HepG2 (cell line): ENCODE measurements around the gene OXLD1. TPM values are rescaled to one million over a fixed set of nuclear protein-coding genes. Genes with fewer than 3 reads are reported as not detected.
A peak's percentile ranks its signal among the peaks of the same experiment; 100 is the strongest.

Experiments
- AKAP8 ChIP-seq: sonication (generic); formaldehyde crosslinking; IDR thresholded peaks from 2 replicates; pipeline ENCODE4 v1.5.1; 2020; ENCODE audit warnings: mild to moderate bottlenecking, missing genetic modification reagents
- FOXA1 ChIP-seq, 2 experiments: fragments of 450-650 bp in 1 of 2; sonication (generic) in 1 of 2; formaldehyde crosslinking in 1 of 2; IDR thresholded peaks; 2 replicates each; pipeline versions ENCODE4 v1.4.0 to v1.6.1; 2016 to 2020; ENCODE audit warnings: missing genetic modification reagents in 1 of 2
- NBN ChIP-seq: fragments of 450-650 bp; conservative IDR thresholded peaks from 2 replicates; pipeline ENCODE4 v1.6.1; 2017
- NFKBIZ ChIP-seq: IDR thresholded peaks from 2 replicates; pipeline ENCODE4 v1.6.1; 2018; ENCODE audit warnings: missing genetic modification reagents, missing compliant biosample characterization
- PAF1 ChIP-seq: IDR thresholded peaks from 2 replicates; pipeline ENCODE4 v1.6.1; 2016; ENCODE audit warnings: missing genetic modification reagents, missing compliant biosample characterization
- POLR2AphosphoS5 ChIP-seq: IDR thresholded peaks from 2 replicates; pipeline ENCODE4 v1.6.1; 2012; ENCODE audit warnings: low read depth, low read length
- REXO4 ChIP-seq: sonication (generic); formaldehyde crosslinking; IDR thresholded peaks from 2 replicates; pipeline ENCODE4 v1.8.0; 2022; ENCODE audit warnings: missing genetic modification reagents, mild to moderate bottlenecking, borderline replicate concordance
- SMC3 ChIP-seq: IDR thresholded peaks from 2 replicates; pipeline ENCODE4 v1.6.1; 2011; ENCODE audit warnings: low read length, improper control_type of control experiment
- TBX3 ChIP-seq: fragments of 450-650 bp; IDR thresholded peaks from 2 replicates; pipeline ENCODE4 v1.6.1; 2017; ENCODE audit warnings: antibody characterized with exemption, mild to moderate bottlenecking, inconsistent platforms, borderline replicate concordance
- XRCC5 ChIP-seq: fragments of 200-400 bp; formaldehyde crosslinking; optimal IDR thresholded peaks from 2 replicates; pipeline ENCODE3; 2017; ENCODE audit warnings: mild to moderate bottlenecking, low read length
- ZBTB42 ChIP-seq: sonication (generic); formaldehyde crosslinking; IDR thresholded peaks from 2 replicates; pipeline ENCODE4 v1.5.0; 2020; ENCODE audit warnings: mild to moderate bottlenecking, missing genetic modification reagents
- ZNF556 ChIP-seq: sonication (generic); formaldehyde crosslinking; IDR thresholded peaks from 2 replicates; pipeline ENCODE4 v1.4.0; 2020; ENCODE audit warnings: mild to moderate bottlenecking, missing genetic modification reagents, borderline replicate concordance
- ZNF775 ChIP-seq: sonication (generic); formaldehyde crosslinking; IDR thresholded peaks from 2 replicates; pipeline ENCODE4 v1.4.0; 2020; ENCODE audit warnings: missing genetic modification reagents, mild to moderate bottlenecking, moderate library complexity, borderline replicate concordance
- ZSCAN30 ChIP-seq: sonication (generic); formaldehyde crosslinking; IDR thresholded peaks from 2 replicates; pipeline ENCODE4 v1.5.0; 2020; ENCODE audit warnings: mild to moderate bottlenecking, missing genetic modification reagents
- polyA plus RNA-seq, 8 experiments: library from polyadenylated mRNA; depleted of rRNA in 3 of 8; stranded (reverse) in 7 of 8; unstranded in 1 of 8; fragments of >200 nt; fragmentation: Illumina TruSeq in 4 of 8; extraction: Trizol in 4 of 8; gene quantifications; 2 replicates each; pipeline versions ENCODE4 v1.2.1 to v1.2.3, GENCODE V29; 2011 to 2016; ENCODE audit warnings: low read depth in 4 of 8, missing spikeins in 1 of 8, mixed read lengths in 1 of 8; ENCODE audit not compliant: insufficient read depth in 1 of 8
- total RNA-seq, 5 experiments: library from RNA; depleted of rRNA; stranded (reverse); fragments of >200 nt; fragmentation: Illumina TruSeq; extraction: Trizol; gene quantifications; 2 replicates each; pipeline ENCODE4 v1.2.3, GENCODE V29; 2016; ENCODE audit warnings: low read depth in 1 of 5
- TF ChIP-seq, protein P1 (sequence below): sonication (generic); formaldehyde crosslinking; IDR thresholded peaks from 2 replicates; pipeline ENCODE4 v1.5.1; 2020; ENCODE audit warnings: mild to moderate bottlenecking, missing genetic modification reagents, moderate library complexity
- TF ChIP-seq, protein P2 (sequence below): sonication (generic); formaldehyde crosslinking; IDR thresholded peaks from 2 replicates; pipeline ENCODE4 v1.9.0; 2021; ENCODE audit warnings: missing genetic modification reagents, borderline replicate concordance
- TF ChIP-seq, protein P3 (sequence below): sonication (generic); formaldehyde crosslinking; IDR thresholded peaks from 2 replicates; pipeline ENCODE4 v1.5.1; 2020; ENCODE audit warnings: mild to moderate bottlenecking, moderate library complexity, missing genetic modification reagents
- TF ChIP-seq, protein P4 (sequence below): sonication (generic); formaldehyde crosslinking; IDR thresholded peaks from 2 replicates; pipeline ENCODE4 v1.5.0; 2020; ENCODE audit warnings: mild to moderate bottlenecking, missing genetic modification reagents

The OXLD1 gene
- total and polyA plus RNA-seq, 2 of the 13 experiments (the other 11 are each of a cell fraction or from before 2014, with no cell fraction given): 27.1 to 37.5 TPM

DNA sequence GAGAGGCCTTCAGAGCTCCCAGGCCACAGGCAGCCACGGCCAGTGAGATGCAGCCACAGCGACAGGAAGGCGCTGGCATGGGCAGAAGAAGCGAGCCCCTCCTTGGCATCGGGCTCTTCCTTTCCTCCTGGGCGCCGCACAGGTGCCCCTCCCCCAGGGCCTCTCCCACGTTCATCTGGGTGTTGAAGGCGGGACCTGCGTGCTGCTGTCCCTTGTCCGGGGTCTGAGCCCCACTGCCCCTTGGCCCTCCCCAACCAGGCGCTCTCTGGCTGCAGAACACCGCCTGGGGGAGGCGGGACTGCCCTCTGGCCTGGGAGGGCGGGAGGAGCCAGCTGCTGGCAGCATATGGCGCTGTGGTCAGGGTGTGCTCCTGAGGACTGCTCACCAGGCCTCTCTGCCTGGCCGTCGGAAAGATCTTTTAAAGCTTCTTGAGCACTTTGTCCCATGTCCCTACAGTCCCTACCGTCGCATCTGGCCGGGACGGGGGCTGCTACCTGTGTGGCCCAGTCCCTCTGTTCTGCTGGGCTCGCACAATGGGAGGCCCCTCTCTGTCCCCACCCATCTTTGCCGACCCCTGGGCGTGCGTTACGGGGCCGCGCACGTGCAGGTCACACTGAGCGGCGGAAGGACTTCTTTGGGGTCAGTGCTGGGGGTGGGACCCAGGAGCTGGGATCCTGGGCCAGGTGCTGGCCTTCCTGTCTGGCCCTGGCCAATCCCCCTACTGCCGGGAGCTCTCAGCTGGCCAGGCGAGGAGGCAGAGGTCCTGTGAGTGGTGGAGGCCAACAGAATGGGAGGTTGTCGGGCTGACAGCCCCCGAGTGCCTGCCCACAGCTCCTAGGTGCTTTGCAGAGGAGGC, 47.4 kb upstream of the OXLD1 start (continued):
- TF ChIP-seq, protein P1, sequence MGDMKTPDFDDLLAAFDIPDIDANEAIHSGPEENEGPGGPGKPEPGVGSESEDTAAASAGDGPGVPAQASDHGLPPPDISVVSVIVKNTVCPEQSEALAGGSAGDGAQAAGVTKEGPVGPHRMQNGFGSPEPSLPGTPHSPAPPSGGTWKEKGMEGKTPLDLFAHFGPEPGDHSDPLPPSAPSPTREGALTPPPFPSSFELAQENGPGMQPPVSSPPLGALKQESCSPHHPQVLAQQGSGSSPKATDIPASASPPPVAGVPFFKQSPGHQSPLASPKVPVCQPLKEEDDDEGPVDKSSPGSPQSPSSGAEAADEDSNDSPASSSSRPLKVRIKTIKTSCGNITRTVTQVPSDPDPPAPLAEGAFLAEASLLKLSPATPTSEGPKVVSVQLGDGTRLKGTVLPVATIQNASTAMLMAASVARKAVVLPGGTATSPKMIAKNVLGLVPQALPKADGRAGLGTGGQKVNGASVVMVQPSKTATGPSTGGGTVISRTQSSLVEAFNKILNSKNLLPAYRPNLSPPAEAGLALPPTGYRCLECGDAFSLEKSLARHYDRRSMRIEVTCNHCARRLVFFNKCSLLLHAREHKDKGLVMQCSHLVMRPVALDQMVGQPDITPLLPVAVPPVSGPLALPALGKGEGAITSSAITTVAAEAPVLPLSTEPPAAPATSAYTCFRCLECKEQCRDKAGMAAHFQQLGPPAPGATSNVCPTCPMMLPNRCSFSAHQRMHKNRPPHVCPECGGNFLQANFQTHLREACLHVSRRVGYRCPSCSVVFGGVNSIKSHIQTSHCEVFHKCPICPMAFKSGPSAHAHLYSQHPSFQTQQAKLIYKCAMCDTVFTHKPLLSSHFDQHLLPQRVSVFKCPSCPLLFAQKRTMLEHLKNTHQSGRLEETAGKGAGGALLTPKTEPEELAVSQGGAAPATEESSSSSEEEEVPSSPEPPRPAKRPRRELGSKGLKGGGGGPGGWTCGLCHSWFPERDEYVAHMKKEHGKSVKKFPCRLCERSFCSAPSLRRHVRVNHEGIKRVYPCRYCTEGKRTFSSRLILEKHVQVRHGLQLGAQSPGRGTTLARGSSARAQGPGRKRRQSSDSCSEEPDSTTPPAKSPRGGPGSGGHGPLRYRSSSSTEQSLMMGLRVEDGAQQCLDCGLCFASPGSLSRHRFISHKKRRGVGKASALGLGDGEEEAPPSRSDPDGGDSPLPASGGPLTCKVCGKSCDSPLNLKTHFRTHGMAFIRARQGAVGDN (CRISPR knock-in tag): peak; percentile 98
- no peak; the same call in 1 of the 2 replicates for TF ChIP-seq ZBTB42 (CRISPR knock-in tag)
- TF ChIP-seq AKAP8 (CRISPR knock-in tag): peak; percentile 95
- TF ChIP-seq, protein P2, sequence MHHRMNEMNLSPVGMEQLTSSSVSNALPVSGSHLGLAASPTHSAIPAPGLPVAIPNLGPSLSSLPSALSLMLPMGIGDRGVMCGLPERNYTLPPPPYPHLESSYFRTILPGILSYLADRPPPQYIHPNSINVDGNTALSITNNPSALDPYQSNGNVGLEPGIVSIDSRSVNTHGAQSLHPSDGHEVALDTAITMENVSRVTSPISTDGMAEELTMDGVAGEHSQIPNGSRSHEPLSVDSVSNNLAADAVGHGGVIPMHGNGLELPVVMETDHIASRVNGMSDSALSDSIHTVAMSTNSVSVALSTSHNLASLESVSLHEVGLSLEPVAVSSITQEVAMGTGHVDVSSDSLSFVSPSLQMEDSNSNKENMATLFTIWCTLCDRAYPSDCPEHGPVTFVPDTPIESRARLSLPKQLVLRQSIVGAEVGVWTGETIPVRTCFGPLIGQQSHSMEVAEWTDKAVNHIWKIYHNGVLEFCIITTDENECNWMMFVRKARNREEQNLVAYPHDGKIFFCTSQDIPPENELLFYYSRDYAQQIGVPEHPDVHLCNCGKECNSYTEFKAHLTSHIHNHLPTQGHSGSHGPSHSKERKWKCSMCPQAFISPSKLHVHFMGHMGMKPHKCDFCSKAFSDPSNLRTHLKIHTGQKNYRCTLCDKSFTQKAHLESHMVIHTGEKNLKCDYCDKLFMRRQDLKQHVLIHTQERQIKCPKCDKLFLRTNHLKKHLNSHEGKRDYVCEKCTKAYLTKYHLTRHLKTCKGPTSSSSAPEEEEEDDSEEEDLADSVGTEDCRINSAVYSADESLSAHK: 0 out of 2 replicates have a peak, but pooled peaks have one; percentile 66
- no peak for TF ChIP-seq ZNF775 (CRISPR knock-in tag)
- TF ChIP-seq NBN: no peak
- no peak for TF ChIP-seq SMC3
- peak; percentile 69; the same call in 1 of the 2 replicates for TF ChIP-seq REXO4 (CRISPR knock-in tag)
- TF ChIP-seq, protein P3, sequence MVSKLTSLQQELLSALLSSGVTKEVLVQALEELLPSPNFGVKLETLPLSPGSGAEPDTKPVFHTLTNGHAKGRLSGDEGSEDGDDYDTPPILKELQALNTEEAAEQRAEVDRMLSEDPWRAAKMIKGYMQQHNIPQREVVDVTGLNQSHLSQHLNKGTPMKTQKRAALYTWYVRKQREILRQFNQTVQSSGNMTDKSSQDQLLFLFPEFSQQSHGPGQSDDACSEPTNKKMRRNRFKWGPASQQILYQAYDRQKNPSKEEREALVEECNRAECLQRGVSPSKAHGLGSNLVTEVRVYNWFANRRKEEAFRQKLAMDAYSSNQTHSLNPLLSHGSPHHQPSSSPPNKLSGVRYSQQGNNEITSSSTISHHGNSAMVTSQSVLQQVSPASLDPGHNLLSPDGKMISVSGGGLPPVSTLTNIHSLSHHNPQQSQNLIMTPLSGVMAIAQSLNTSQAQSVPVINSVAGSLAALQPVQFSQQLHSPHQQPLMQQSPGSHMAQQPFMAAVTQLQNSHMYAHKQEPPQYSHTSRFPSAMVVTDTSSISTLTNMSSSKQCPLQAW (CRISPR knock-in tag): peak; percentile 93
- TF ChIP-seq NFKBIZ: no peak
- TF ChIP-seq TBX3: peak; percentile 24; the same call in 1 of the 2 replicates
- no peak for TF ChIP-seq ZSCAN30 (CRISPR knock-in tag)
- TF ChIP-seq FOXA1 (IDR thresholded peaks at IDR 0.05): no peak
- TF ChIP-seq FOXA1 (CRISPR knock-in tag; IDR thresholded peaks at IDR 0.05): no peak
- peak; percentile 62 for TF ChIP-seq POLR2AphosphoS5
- no peak; the same call in none of the 2 replicates for TF ChIP-seq ZNF556 (CRISPR knock-in tag)
- TF ChIP-seq, protein P4, sequence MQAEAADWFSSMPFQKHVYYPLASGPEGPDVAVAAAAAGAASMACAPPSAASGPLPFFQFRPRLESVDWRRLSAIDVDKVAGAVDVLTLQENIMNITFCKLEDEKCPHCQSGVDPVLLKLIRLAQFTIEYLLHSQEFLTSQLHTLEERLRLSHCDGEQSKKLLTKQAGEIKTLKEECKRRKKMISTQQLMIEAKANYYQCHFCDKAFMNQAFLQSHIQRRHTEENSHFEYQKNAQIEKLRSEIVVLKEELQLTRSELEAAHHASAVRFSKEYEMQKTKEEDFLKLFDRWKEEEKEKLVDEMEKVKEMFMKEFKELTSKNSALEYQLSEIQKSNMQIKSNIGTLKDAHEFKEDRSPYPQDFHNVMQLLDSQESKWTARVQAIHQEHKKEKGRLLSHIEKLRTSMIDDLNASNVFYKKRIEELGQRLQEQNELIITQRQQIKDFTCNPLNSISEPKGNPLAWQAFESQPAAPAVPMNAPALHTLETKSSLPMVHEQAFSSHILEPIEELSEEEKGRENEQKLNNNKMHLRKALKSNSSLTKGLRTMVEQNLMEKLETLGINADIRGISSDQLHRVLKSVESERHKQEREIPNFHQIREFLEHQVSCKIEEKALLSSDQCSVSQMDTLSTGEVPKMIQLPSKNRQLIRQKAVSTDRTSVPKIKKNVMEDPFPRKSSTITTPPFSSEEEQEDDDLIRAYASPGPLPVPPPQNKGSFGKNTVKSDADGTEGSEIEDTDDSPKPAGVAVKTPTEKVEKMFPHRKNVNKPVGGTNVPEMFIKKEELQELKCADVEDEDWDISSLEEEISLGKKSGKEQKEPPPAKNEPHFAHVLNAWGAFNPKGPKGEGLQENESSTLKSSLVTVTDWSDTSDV (CRISPR knock-in tag): no peak; the same call in none of the 2 replicates
- no peak for TF ChIP-seq XRCC5
- no peak for TF ChIP-seq PAF1
